SK-N-SH (cell line): Measurements from ENCODE around the gene CDHR2. TPM values are rescaled to one million over a fixed set of nuclear protein-coding genes. Genes with fewer than 3 reads are reported as not detected.

Experiments
- CTCF ChIA-PET: fragments of 300-600, 350-600 bp; formaldehyde crosslinking; extraction: SDS; loops from one replicate; lab custom pipeline; 2021; lab: Yijun Ruan, JAX
- POLR2A ChIA-PET: fragments of 350-600 bp; sonication (Branson Sonifier 250); formaldehyde crosslinking; extraction: SDS; loops from one replicate; lab custom pipeline; 2020; ENCODE audit warnings: antibody characterized with exemption, inconsistent platforms; lab: Yijun Ruan, JAX
- DNase-seq: peaks from one replicate; pipeline ENCODE4 v3.0.0; 2012
- H2AFZ ChIP-seq: fragments of 200-600 bp; sonication (generic); 2 replicates; pipeline ENCODE4 v1.8.1; 2016; ENCODE audit warnings: antibody characterized with exemption, mild to moderate bottlenecking, low read depth
- H3F3A ChIP-seq: fragments of 200-600 bp; sonication (generic); replicated peaks from 2 replicates; pipeline ENCODE3; 2016; ENCODE audit warnings: antibody characterized with exemption, mild to moderate bottlenecking; ENCODE audit not compliant: insufficient read depth
- H3K27ac ChIP-seq, 2 experiments: fragments of 200-500 bp in 1 of 2; fragments of 200-600 bp in 1 of 2; sonication (Bioruptor generic) in 1 of 2; sonication (generic), shearing (Covaris generic) in 1 of 2; 2 replicates each; pipeline versions ENCODE4 v1.5.1 to v1.6.1; 2014 to 2016; ENCODE audit warnings: low read depth in 2 of 2, inconsistent platforms in 1 of 2, low read length in 1 of 2, mild to moderate bottlenecking in 1 of 2, mixed read lengths in 1 of 2
- H3K27me3 ChIP-seq: fragments of 200-600 bp; sonication (generic), shearing (Covaris generic); 2 replicates; pipeline ENCODE4 v1.6.1; 2016; ENCODE audit warnings: mixed run types; ENCODE audit not compliant: insufficient read depth
- H3K36me3 ChIP-seq, 2 experiments: fragments of 200-500 bp in 1 of 2; fragments of 200-600 bp in 1 of 2; sonication (Bioruptor generic) in 1 of 2; sonication (generic) in 1 of 2; replicated peaks in 1 of 2; 2 replicates each; pipeline versions ENCODE3 to v1.5.1; 2014 to 2016; ENCODE audit warnings: low read length in 1 of 2, mild to moderate bottlenecking in 1 of 2; ENCODE audit not compliant: insufficient read depth in 2 of 2, control insufficient read depth in 1 of 2
- H3K4me1 ChIP-seq, 2 experiments: fragments of 200-500 bp in 1 of 2; fragments of 200-600 bp in 1 of 2; sonication (Bioruptor generic) in 1 of 2; sonication (generic), shearing (Covaris generic) in 1 of 2; 2 replicates each; pipeline versions ENCODE4 v1.5.1 to v1.6.1; 2014 to 2016; ENCODE audit warnings: low read depth in 1 of 2, low read length in 1 of 2, mixed run types in 1 of 2; ENCODE audit not compliant: insufficient read depth in 2 of 2, control insufficient read depth in 1 of 2
- H3K4me2 ChIP-seq: fragments of 200-600 bp; sonication (generic), shearing (Covaris generic); 2 replicates; pipeline ENCODE4 v1.6.1; 2017; ENCODE audit warnings: mixed run types
- H3K4me3 ChIP-seq, 2 experiments: fragments of 200-500 bp in 1 of 2; fragments of 200-600 bp in 1 of 2; sonication (Bioruptor generic) in 1 of 2; sonication (generic), shearing (Covaris generic) in 1 of 2; 2 replicates each; pipeline versions ENCODE4 v1.5.1 to v1.8.1; 2014 to 2016; ENCODE audit warnings: low read depth in 2 of 2, inconsistent platforms in 1 of 2, low read length in 1 of 2, mild to moderate bottlenecking in 1 of 2, mixed read lengths in 1 of 2, moderate library complexity in 1 of 2
- H3K79me2 ChIP-seq: fragments of 200-600 bp; sonication (generic); 2 replicates; pipeline ENCODE4 v1.8.1; 2017; ENCODE audit warnings: mild to moderate bottlenecking; ENCODE audit not compliant: insufficient read depth
- H3K9ac ChIP-seq: fragments of 200-600 bp; sonication (generic); 2 replicates; pipeline ENCODE4 v1.6.1; 2017; ENCODE audit warnings: mixed run types
- H3K9me2 ChIP-seq: fragments of 200-600 bp; sonication (generic); 2 replicates; pipeline ENCODE4 v1.6.1; 2017; ENCODE audit warnings: mixed run types
- H3K9me3 ChIP-seq: fragments of 200-600 bp; sonication (generic); 2 replicates; pipeline ENCODE4 v1.6.1; 2017; ENCODE audit warnings: mixed run types, mild to moderate bottlenecking, moderate library complexity
- H4K20me1 ChIP-seq: fragments of 200-600 bp; sonication (generic); 2 replicates; pipeline ENCODE4 v1.6.1; 2017; ENCODE audit warnings: mild to moderate bottlenecking, mixed run types; ENCODE audit not compliant: insufficient read depth
- CHD2 ChIP-seq: fragments of 150-350 bp; IDR thresholded peaks from 2 replicates; pipeline ENCODE4 v1.6.1; 2018; ENCODE audit warnings: low read length; ENCODE audit not compliant: partially characterized antibody
- EZH2phosphoT487 ChIP-seq: fragments of 200-600 bp; sonication (generic); IDR thresholded peaks from 2 replicates; pipeline ENCODE4 v1.6.1; 2017; ENCODE audit warnings: low read depth, mixed run types, mild to moderate bottlenecking, antibody characterized with exemption, moderate library complexity, borderline replicate concordance
- MXI1 ChIP-seq: IDR thresholded peaks from 2 replicates; pipeline ENCODE4 v1.6.1; 2012; ENCODE audit warnings: mild to moderate bottlenecking, low read depth, low read length, improper control_type of control experiment
- POLR2AphosphoS5 ChIP-seq: IDR thresholded peaks from 2 replicates; pipeline ENCODE4 v1.6.1; 2012; ENCODE audit warnings: low read depth, low read length
- RAD21 ChIP-seq: IDR thresholded peaks from 2 replicates; pipeline ENCODE4 v1.6.1; 2012; ENCODE audit warnings: mild to moderate bottlenecking, low read length
- RXRA ChIP-seq: IDR thresholded peaks from 2 replicates; pipeline ENCODE4 v1.4.0; 2012; ENCODE audit warnings: low read depth, mild to moderate bottlenecking, borderline replicate concordance
- TAF1 ChIP-seq: IDR thresholded peaks from 2 replicates; pipeline ENCODE4 v1.6.1; 2012; ENCODE audit warnings: low read depth, mild to moderate bottlenecking, low read length, moderate library complexity, borderline replicate concordance
- TCF12 ChIP-seq: IDR thresholded peaks from 2 replicates; pipeline ENCODE4 v1.4.0; 2012
- WGBS: methylation state at CpG from one replicate; pipeline ENCODE4 v1.1.6; 2017; ENCODE audit warnings: low lambda C conversion rate; 5-methylcytosine and 5-hydroxymethylcytosine counted together
- polyA plus RNA-seq, 3 experiments: library from polyadenylated mRNA; depleted of rRNA; stranded (reverse); fragments of >200 nt; gene quantifications; 2 replicates each; pipeline ENCODE4 v1.2.3, GENCODE V29; 2012
- TF ChIP-seq, protein P1 (sequence below): fragments of 150-350 bp; IDR thresholded peaks from 2 replicates; pipeline ENCODE4 v1.6.1; 2016; ENCODE audit warnings: mild to moderate bottlenecking, low read depth, low read length
- TF ChIP-seq, protein P2 (sequence below): IDR thresholded peaks from 2 replicates; pipeline ENCODE4 v1.4.0; 2012; ENCODE audit warnings: low read depth, borderline replicate concordance
- TF ChIP-seq, protein P3 (sequence below): IDR thresholded peaks from 2 replicates; pipeline ENCODE4 v1.6.1; 2012; ENCODE audit warnings: mild to moderate bottlenecking, low read depth, low read length, moderate library complexity

The CDHR2 gene
- polyA plus RNA-seq, 1 of the 3 experiments (the other 2 are of a cell fraction): not detected

DNA sequence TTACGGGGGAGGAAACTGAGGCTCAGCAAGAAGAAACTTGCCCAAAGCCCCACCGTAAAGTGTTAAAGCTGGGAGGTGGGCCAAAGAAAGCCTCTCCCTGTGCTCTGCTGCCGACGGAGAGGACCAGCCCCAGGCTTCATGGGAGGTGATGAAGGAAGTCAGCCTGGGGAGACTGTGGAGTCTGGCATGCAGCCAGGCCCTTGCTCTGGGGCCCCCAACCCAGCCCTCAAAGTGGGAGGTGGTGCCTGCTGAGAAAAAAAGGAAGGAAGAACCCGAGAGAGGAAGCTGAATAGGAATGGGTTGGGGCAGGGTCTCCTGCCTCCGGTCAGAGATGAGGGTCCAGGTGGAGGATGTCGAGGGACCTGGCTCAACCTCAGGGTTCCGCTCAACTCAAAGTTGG is 15.8 kb upstream of the CDHR2 start:
- Histone ChIP-seq H3K4me3 (no peak overlapping the region), H3K4me1 (peaks cover 13 to 56% of the 10 kb centered on the region in 2 experiments), H3K9ac (no peak overlapping the region), H3K36me3 (peaks cover 5 to 42% of the 10 kb centered on the region in 2 experiments), H3K9me2 (no peaks in the 10 kb centered on the region), H3K9me3 (no peaks in the 10 kb centered on the region), H2AFZ (no peak overlapping the region), H4K20me1 (peaks cover 47% of the 10 kb centered on the region), H3K79me2 (peaks cover 56% of the 10 kb centered on the region), H3K4me2 (no peak overlapping the region), H3F3A (no peaks in the 10 kb centered on the region), H3K27ac (peak overlapping the region in 1 of 2 experiments; percentile 44; a peak in 1 of 4 replicates), H3K27me3 (no peaks in the 10 kb centered on the region)
- DNase-seq: no peak
- POLR2A ChIA-PET: interaction anchor here (1.0 kb wide), 2 partner anchors 21 to 86 kb away, joined by 3 read pairs; no protein-coding TSS in a partner anchor
- 82% methylated on average over 8 of the region's 8 CpGs for WGBS
- CTCF ChIA-PET: interaction anchor here (1.4 to 2.2 kb wide), 3 partner anchors 10 to 40 kb away, joined by 3 to 11 read pairs (median 4); no protein-coding TSS in a partner anchor
- TF ChIP-seq RXRA (no peak), RAD21 (no peak), TCF12 (no peak), POLR2AphosphoS5 (no peak), MXI1 (no peak), CHD2 (no peak), TAF1 (no peak), EZH2phosphoT487 (no peak)
- TF ChIP-seq, protein P1, sequence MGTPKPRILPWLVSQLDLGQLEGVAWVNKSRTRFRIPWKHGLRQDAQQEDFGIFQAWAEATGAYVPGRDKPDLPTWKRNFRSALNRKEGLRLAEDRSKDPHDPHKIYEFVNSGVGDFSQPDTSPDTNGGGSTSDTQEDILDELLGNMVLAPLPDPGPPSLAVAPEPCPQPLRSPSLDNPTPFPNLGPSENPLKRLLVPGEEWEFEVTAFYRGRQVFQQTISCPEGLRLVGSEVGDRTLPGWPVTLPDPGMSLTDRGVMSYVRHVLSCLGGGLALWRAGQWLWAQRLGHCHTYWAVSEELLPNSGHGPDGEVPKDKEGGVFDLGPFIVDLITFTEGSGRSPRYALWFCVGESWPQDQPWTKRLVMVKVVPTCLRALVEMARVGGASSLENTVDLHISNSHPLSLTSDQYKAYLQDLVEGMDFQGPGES: no peak
- TF ChIP-seq, protein P2, sequence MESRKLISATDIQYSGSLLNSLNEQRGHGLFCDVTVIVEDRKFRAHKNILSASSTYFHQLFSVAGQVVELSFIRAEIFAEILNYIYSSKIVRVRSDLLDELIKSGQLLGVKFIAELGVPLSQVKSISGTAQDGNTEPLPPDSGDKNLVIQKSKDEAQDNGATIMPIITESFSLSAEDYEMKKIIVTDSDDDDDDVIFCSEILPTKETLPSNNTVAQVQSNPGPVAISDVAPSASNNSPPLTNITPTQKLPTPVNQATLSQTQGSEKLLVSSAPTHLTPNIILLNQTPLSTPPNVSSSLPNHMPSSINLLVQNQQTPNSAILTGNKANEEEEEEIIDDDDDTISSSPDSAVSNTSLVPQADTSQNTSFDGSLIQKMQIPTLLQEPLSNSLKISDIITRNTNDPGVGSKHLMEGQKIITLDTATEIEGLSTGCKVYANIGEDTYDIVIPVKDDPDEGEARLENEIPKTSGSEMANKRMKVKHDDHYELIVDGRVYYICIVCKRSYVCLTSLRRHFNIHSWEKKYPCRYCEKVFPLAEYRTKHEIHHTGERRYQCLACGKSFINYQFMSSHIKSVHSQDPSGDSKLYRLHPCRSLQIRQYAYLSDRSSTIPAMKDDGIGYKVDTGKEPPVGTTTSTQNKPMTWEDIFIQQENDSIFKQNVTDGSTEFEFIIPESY: no peak
- TF ChIP-seq, protein P3, sequence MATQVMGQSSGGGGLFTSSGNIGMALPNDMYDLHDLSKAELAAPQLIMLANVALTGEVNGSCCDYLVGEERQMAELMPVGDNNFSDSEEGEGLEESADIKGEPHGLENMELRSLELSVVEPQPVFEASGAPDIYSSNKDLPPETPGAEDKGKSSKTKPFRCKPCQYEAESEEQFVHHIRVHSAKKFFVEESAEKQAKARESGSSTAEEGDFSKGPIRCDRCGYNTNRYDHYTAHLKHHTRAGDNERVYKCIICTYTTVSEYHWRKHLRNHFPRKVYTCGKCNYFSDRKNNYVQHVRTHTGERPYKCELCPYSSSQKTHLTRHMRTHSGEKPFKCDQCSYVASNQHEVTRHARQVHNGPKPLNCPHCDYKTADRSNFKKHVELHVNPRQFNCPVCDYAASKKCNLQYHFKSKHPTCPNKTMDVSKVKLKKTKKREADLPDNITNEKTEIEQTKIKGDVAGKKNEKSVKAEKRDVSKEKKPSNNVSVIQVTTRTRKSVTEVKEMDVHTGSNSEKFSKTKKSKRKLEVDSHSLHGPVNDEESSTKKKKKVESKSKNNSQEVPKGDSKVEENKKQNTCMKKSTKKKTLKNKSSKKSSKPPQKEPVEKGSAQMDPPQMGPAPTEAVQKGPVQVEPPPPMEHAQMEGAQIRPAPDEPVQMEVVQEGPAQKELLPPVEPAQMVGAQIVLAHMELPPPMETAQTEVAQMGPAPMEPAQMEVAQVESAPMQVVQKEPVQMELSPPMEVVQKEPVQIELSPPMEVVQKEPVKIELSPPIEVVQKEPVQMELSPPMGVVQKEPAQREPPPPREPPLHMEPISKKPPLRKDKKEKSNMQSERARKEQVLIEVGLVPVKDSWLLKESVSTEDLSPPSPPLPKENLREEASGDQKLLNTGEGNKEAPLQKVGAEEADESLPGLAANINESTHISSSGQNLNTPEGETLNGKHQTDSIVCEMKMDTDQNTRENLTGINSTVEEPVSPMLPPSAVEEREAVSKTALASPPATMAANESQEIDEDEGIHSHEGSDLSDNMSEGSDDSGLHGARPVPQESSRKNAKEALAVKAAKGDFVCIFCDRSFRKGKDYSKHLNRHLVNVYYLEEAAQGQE: no peak
